Epithelial cell of esophagus (primary cell): ENCODE data around the gene ELOVL3.

ENCODE experiments used
- DNase-seq: peaks from one replicate; pipeline ENCODE4 v3.0.0; 2010; ENCODE audit warnings: low read depth
- H3K4me3 ChIP-seq: 2 replicates; pipeline ENCODE4 v1.5.1; 2011; ENCODE audit warnings: mild to moderate bottlenecking, low read length, control low read depth
- TF ChIP-seq, protein P1 (sequence below): IDR thresholded peaks from 2 replicates; pipeline ENCODE4 v1.5.1; 2011; ENCODE audit warnings: low read depth, mild to moderate bottlenecking, low read length, control low read depth, inconsistent platforms; ENCODE audit not compliant: insufficient read depth; ENCODE audit errors: missing control alignments

The ELOVL3 gene

DNA sequence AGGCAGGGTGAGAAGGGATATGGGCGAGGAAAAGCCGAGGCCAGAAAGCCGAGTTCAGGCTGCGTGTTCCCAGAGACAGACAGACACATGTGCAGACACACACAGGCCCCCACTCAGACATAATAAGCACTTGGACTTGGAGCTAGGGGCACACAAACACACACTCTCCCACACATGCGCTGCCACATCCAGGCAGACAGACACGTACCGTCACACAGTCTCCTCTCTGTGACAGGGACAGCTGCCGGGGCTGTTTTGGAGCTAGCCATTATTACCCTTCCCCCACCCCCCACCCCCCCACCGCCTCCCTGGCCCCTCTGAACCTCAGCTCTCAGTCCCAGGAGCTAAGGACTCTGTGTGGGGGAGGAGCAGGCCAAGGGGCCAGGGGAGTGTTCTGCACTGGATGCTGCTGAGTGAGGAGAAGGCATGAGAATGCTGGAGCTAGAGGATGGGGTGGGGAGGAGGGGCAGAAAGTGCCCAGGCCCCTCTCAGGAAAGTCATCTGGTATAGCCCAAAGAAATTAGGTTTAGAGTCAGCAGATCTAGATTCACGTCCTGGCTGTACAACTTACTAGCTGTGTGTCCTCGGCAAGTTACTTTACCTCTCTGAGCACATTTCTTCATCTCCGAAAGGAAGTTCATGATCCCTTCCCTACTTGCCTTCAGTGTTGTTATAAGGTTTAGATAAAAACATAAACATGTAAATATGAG, 8.9 kb downstream of the ELOVL3 start:
- DNase-seq = no peak
- H3K4me3 ChIP-seq = no peak overlapping the region
- TF ChIP-seq, protein P1, sequence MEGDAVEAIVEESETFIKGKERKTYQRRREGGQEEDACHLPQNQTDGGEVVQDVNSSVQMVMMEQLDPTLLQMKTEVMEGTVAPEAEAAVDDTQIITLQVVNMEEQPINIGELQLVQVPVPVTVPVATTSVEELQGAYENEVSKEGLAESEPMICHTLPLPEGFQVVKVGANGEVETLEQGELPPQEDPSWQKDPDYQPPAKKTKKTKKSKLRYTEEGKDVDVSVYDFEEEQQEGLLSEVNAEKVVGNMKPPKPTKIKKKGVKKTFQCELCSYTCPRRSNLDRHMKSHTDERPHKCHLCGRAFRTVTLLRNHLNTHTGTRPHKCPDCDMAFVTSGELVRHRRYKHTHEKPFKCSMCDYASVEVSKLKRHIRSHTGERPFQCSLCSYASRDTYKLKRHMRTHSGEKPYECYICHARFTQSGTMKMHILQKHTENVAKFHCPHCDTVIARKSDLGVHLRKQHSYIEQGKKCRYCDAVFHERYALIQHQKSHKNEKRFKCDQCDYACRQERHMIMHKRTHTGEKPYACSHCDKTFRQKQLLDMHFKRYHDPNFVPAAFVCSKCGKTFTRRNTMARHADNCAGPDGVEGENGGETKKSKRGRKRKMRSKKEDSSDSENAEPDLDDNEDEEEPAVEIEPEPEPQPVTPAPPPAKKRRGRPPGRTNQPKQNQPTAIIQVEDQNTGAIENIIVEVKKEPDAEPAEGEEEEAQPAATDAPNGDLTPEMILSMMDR = no peak

DNA sequence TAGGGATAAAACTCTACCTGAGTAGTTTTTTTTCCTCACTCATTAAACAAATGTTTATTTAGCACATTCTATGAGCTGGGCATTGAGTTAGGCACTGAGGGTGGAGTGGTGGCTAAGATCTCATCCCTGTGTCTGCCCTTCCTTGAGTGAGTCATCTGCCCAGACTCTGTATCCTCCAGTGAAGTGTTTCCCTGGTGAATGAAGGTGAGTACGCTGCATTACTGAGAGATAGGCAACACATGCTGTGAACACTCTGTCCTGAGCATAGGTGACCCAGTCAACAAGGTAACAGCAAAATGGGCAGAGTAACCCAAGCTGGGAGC, 9.5 kb downstream of the ELOVL3 start:
- no peak overlapping the region for H3K4me3 ChIP-seq
- TF ChIP-seq, protein P1 = no peak

DNA sequence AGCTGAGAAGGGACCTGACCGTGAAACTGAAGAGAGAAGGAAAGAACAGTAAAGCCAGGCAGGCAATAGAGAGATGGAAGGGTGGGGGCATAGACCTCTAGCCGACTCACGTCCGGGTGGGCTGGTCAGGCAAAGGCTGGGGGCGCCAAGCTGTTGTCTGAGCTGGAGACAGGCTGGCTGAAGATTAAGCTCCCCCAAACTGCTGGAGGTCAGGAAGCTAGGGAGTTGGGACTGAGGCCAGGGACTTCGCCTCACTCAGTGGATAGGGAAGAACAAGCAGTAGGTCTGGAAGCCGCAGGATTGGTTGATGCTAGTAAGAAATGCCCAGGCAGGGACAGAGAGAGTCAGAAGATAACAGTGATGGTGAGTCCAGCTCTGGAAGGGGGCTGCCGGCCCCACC, 9.9 kb downstream of the ELOVL3 start:
- no peak for DNase-seq
- TF ChIP-seq, protein P1 = no peak
- no peak overlapping the region for H3K4me3 ChIP-seq

More for the DNA sequence above, 9.5 kb downstream of the ELOVL3 start:
- DNase-seq = peak; percentile 89

DNA sequence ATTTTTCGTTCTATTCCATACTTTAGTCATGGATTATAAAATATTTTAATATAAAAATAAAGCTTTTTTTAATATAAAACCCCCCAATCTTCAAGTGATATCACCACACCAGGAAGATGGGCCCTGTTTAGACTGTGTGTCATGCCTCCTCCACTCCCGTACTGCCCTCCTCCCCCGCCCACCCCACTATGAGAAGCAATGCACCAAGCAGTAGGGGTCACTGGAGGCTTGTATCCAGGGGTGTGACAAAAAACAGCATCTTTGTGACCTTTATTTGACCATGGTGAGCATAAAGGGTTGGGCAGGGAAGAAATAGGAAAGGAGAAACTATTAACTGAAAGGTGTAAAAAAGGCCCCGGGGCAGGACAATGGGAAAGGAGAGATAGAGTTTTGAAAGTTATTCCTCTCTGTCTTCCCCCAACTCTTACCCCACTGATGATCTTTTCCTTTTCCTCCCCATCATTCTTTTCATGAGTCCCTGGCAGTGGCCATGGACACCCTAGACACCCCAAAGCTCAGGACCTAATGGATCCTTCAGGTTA, 11.7 kb downstream of the ELOVL3 start:
- no peak for DNase-seq
- TF ChIP-seq, protein P1 = no peak
- no peak overlapping the region for H3K4me3 ChIP-seq

DNA sequence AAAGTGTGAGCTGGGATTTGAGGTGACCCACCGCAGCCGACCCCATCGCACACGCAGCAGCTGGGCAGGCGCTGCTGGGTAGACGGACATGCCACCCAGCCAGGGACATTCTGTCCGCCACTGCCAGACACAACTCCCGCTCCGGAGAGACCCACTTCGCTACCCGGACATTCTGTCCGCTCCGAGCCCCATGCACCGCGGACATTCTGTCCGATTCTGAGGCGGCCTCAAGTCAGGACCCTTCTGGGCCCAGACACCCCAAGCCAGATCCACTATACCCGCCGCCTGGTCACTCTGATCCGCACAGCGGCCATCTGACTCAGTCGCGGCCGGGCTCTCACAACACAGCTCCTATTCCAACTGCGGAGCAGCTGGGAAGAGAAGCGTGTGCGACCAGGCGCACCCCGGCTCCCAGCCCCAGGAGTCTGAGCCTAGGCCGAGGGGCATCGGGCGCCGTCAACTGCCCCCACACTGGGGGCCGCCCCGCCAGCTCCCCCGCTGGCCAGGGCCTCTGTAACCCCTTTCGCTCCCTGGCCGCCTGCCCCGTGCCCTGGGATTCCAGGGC, 14.4 kb downstream of the ELOVL3 start:
- peak overlapping the region; percentile 59 for H3K4me3 ChIP-seq
- TF ChIP-seq, protein P1 = no peak
- no peak for DNase-seq

DNA sequence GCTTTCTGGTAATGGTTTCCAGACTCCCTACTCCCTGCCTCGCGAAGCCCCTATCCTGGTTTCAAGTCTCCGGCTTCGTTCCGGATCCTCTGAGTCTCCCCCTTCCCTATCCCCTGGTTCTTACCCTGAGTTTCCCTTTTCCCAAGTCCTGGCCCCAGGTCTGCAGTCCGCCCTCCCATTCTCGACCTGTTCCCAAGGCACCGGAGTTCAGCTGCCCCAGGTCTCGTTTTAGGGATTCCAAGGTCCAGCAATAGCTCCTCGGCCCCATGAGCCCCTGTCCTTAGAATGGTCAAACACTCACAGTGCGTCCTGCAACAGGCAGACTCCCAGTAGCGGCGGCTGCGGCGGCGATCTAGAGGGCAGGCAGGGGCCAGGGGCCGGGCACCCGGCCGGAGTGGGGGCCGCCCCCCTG, 14.9 kb downstream of the ELOVL3 start:
- peak overlapping the region; percentile 59 for H3K4me3 ChIP-seq
- TF ChIP-seq, protein P1 = no peak
- DNase-seq = no peak
